ENCODE data around the gene MBOAT1.

Gene MBOAT1

DNA sequence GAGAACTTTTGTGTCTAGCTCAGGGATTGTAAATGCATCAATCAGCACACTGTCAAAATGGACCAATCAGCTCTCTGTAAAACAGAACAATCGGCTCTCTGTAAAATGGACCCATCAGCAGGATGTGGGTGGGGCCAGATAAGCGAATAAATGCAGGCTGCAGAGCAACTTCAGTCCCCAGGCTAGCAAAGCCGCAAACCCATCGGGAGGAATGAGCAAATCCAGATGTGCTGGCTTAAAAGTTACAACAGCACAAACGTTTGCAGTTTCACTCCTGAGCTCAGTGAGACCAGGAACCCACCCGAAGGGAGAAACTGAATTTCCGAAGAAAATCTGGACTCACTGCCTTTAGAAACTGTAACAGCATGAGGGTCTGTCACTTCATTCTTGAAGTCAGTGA is 21.9 kb upstream of the MBOAT1 start:
- in situ Hi-C loops (cut with MboI; ENCODE audit: low sequenced_read_pairs): no loop called here

DNA sequence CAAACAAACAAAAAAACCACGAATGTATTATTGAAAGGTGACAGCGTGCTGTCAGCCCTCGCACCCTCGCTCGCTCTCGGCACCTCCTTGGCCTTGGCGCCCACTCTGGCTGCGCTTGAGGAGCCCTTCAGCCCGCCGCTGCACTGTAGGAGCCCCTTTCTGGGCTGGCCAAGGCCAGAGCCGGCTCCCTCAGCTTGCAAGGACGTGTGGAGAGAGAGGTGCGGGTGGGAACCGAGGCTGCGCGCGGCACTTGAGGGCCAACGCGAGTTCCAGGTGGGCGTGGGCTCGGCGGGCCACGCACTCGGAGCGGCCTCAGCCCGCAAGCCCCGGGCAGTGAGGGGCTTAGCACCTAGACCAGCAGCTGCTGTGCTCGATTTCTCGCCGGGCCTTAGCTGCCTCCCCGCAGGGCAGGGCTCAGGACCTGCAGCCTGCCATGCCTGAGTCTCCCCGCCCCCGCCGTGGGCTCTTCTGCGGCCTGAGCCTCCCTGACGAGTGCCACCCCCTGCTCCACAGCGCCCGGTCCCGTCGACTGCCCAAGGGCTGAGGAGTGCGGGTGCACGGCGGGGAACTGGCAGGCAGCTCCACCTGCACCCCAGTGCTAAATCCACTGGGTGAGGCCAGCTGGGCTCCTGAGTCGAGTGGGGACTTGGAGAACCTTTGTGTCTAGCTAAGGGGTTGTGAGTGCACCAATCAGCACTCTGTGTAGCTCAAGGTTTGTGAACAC is 20.9 kb upstream of the MBOAT1 start:
- in situ Hi-C loops (cut with MboI; ENCODE audit: low sequenced_read_pairs): no loop called here

DNA sequence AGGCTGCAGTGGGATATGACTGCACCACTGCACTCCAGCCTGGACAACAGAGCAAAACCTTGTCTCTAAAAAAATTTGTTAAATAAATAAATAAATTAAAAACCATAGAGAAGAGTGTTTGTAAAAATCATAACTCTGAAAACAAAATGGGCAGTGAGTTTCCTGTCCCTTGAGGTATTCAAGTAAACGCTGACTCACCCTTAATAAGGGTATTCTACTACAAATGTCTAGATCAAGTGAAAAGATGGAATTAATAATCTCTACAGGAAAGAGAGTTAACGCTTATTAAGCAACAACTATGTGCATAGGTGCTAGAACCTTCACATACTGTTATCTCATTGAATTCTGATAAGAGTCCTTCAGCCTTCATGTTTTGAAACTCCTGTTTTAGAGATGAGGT is 19.9 kb upstream of the MBOAT1 start:
- in situ Hi-C loops (cut with MboI; ENCODE audit: low sequenced_read_pairs): no loop called here

DNA sequence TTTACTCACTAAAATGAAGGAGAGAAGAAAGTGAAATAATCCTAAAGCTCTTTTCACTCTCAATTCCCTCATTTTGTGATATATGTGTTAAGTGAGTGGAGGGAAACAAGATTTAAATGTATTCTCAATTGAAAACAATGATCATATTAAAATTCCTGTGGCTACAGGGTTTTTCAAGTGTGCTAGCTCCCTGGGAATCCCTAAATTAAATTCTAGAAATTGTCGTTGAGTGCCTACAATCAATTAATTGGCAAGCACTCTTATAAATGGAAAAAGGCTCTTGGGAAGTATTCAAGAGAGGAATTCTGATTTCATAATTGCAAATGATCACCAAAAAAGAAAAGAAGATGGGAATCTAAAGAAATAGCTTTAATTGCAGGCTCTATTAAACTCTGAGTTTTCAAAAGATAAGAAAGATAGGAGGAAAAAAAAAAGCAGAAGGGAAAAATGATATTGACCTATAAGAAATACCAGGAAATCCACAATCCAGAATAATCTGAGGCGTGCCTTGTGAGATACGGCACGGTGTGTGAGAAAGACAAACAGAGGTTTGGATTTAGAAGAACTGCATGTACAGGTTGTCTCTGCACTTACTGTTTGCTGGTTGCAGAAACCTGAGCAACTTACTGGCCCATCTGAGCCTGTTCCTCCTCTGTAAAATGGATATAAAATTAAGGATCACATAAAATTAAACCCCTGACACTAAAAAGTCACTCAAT is 18.3 kb upstream of the MBOAT1 start:
- in situ Hi-C loops (cut with MboI; ENCODE audit: low sequenced_read_pairs): no loop called here

DNA sequence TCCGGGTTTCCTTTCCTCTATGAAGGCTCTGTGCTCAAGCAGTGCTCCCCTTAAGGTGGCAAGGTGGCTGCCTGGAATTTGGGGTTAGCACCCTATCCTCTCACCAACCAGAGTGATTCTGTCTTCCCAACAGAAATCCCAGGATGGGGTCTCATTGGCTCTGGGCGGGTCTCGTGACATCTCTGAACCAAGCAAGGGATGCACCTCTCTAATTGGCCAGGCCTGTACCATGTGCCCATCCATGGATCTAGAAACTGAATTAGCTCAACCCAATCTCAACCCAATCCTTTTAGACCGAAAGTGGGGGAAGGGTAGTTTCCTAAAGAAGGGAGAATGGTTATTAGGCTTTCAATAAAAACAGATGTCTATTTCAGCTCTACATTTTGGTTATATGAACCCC is 17.6 kb upstream of the MBOAT1 start:
- in situ Hi-C loops (cut with MboI; ENCODE audit: low sequenced_read_pairs): no loop called here

DNA sequence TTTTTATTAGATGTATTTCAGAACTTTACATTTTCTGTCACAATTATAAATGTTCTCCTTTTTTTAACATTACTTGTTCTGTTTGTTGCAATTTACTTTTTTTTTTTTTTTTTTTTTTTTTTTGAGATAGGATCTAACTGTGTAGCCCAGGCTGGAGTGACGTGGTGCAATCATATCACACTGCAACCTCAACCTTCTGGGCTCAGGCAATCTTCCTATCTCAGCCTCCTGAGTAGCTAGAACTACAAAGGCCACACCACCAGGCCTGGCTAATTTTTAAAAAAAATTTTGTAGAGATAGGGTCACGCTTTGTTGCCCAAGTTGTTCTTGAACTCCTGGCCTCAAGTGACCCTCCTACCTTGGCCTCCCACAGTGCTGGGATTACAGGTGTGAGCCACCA is 15.1 kb upstream of the MBOAT1 start:
- in situ Hi-C loops (cut with MboI; ENCODE audit: low sequenced_read_pairs): no loop called here

DNA sequence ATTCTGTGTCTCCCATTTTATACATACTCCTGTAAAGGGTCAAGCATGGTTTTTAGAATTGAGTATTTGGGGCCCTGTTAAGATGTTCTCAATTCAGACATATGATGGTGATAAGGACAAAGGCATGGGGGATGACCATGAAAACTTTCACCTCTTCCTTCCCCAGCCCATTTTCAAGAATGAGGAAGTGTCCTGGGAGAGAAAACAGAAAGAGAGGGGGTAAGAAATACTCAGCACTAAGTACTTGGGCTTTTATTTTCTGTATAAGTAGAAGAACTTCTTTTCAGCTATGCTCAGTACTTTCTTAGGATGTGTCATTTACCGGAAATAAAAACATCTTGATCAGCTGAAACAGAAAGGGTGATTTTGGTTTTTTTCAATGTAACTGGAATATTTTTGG is 10.9 kb upstream of the MBOAT1 start:
- in situ Hi-C loops (cut with MboI; ENCODE audit: low sequenced_read_pairs): no loop called here

DNA sequence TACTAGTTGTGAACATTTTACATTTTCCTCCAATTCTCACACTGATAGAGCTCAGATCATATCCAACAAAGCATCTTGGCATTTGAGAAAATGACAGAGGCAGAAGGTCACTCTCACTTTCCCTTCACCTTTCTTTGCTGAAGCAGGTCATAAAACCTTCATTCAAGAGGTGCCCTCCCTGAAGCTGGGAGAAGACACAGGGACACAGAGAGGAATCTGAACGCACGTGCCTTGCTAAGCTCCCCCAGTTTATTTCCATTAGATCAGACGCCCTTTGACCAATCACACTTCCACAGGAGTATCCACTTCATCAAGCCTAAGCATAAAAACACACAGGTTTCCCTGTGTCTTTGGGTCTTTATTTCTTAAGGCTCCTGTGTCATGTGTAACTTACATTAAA is 9.2 kb upstream of the MBOAT1 start:
- in situ Hi-C loops (cut with MboI; ENCODE audit: low sequenced_read_pairs): no loop called here

DNA sequence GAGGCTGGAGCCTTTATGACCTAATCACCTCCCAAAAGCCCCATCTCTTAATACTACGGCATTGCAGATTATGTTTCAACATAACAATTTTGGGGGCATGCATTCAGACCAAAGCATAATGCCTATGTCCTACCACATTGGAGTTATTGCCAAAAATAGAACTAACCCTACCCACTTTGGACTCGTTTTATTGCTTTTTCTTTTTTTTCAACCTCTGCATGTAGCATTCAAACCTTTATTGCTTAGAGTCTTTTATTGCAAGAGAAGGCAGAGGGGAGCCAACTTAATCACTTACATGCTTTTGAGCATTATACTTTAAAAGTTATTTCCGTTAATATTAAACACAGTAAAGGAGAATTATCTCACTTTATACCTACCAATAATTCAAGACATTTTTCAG is 8.1 kb upstream of the MBOAT1 start:
- in situ Hi-C loops (cut with MboI; ENCODE audit: low sequenced_read_pairs): no loop called here

DNA sequence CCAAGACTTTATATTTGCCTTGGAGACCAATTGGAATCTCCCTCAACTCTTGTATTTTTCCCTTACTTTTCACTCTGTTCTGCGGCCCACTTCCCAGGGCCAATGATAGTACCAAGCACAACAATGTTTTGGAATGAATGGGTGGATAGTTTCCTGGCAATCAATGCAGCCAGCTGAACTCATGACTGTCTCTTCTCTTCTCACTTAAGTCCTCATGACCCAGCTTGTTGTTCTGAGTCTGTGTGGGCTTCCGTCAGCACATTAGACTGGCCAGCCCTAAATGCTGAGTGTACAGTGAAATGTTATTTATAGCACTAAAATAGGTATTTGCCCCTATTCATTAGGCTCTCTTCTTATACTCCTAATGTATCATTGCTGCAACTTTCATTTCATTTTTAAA is 5.6 kb upstream of the MBOAT1 start:
- in situ Hi-C loops (cut with MboI; ENCODE audit: low sequenced_read_pairs): no loop called here

DNA sequence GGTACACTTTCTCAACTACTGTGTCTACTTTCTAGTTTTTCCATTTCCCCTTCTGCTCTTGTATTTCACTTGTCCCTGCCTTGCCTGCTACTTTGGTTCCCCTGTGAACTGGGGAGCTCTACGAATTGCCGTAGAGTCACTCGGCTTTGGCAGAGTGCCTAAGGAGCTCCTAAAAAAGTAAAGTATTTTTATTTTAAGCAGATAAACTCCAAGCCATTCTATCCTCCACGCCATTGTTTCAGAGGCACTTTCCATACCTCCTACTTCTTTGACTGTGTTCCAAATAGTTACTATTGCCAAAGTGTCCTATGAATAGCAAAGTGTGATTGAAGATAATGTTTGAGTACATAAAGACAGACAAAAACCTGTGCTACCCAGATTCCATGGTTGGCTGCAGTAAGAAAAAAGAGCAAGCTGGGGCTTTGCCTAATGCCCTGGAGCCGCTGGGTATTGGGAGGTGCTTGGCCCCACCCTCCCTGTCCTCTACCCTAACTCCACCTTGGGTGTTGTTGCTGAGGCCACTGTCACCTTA is 5.1 kb upstream of the MBOAT1 start:
- in situ Hi-C loops (cut with MboI; ENCODE audit: low sequenced_read_pairs): no loop called here

DNA sequence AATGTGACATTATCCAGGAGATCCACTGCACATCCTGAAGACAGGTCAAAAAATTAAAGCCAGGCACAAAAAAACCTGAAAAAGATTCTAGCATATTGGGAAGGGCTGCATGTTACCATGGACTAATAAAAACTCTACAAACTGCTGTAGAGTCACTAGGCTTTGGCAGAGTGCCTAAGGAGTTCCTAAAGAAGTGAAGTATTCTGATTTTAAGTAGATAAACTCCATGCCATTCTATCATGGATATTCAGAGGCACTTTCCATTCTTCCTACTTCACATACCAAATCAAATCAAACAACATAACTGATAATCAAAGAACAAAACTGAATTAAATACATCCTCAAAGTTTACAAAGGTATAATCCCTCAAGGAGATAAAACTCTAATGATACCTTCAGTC is 3.0 kb upstream of the MBOAT1 start:
- in situ Hi-C loops (cut with MboI; ENCODE audit: low sequenced_read_pairs): no loop called here

DNA sequence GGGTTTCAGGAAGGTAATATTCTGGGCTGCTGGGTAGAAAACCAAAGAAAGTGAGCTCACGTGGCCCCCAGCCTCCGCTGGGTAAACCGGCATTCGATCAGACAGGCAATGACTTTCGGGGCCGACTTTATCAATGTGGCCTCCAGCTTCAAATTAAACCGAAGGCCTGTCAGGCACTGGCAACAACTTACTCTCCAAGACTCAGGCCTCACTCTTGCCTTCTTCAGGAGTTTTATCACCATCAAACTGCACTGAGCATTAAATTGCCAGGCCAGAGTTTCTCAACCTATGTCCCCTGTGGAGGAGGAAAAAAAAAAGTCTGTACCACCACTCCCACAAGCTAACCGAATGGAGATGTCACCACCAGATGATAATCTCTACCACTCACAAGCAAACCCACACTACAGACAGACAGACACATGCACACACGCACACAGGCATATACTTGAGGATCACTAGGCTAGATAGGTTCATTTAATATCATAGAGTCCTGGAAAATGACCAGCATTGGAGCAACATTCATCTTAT is 1.1 kb upstream of the MBOAT1 start:
- in situ Hi-C loops (cut with MboI; ENCODE audit: low sequenced_read_pairs): no loop called here

DNA sequence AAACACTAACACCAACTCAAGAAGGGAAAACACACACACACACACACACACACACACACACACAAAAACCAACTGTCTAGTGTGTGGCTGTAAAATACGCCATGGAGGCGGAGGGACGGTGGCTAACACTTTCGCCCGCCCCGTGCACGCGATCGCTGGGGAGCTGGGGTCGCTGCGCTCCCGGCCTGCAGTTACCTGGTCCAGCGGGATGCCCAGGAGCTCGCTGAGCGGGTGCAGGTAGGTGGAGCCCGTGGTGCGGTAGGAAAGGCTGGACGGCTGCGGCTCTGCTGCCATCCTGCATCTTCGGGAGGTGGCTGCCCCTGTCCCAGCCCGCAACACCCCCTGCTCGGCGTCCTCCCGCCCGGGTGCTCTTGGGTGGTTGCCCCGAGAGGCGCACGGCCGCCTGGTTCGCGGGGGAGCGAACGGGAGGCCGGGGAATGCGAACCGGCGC is 303 bp downstream of the MBOAT1 start:
- in situ Hi-C loops (cut with MboI; ENCODE audit: low sequenced_read_pairs): no loop called here

DNA sequence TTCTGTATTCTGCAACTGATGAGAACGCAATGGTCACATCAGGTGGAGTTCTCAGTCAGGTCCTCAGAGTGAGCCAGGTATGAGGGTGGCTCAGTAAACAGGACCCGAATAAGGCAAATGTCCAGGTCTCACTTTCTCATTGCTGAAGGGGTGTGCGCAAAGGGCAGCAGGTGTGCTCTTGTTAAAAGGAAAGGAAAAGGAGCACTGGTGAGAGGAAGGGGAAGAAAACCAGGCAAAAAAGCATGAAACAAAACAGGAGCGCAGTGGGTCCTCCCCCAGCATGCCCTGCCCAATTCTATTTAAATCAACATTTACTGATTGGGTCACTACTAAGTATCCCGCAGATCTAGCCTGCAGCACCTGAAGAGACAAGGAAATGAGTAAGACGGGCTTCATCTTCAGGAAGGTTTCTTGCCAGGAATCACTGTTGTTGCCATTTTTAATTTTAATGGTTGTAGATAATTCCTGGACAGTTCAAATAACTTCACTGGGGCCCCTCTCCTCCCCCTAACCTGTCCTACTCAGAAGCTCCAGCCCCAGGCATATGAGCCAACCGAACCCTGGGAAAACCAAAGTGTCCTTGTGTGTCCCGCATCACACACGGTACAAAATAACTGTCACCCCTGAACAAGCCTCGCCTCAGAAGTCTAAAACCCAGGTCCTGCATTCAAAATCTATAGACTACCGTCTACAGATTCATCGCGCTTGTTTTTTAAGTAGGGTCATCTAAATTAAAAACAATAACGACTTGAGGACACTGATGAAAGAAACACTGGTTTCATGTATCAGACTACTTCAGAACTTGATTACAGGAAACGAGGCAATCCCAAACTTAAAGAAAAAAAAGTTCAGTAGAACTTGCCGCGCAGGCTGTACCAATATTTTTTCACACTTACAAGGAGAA is 980 bp downstream of the MBOAT1 start:
- in situ Hi-C loops (cut with MboI; ENCODE audit: low sequenced_read_pairs): no loop called here

DNA sequence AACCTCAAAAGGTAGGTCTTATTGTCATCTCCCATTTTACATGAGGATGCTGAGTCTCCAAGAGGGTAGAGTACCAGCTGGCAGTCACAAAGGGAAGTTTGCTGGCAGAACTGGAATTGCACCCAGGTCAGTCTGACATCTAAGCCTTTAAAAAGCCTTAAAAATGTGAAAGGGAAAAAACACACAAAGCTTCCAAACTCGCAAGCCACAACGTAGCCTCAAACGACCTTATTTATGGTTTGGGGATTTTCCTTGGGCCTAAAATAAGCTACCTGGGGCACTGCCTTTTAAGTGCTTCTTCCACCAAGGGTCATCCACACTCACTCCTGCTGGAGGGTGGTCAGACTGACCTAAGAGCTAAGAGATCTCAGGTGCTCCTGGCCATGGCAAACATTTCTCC is 2.1 kb downstream of the MBOAT1 start:
- in situ Hi-C loops (cut with MboI; ENCODE audit: low sequenced_read_pairs): no loop called here

DNA sequence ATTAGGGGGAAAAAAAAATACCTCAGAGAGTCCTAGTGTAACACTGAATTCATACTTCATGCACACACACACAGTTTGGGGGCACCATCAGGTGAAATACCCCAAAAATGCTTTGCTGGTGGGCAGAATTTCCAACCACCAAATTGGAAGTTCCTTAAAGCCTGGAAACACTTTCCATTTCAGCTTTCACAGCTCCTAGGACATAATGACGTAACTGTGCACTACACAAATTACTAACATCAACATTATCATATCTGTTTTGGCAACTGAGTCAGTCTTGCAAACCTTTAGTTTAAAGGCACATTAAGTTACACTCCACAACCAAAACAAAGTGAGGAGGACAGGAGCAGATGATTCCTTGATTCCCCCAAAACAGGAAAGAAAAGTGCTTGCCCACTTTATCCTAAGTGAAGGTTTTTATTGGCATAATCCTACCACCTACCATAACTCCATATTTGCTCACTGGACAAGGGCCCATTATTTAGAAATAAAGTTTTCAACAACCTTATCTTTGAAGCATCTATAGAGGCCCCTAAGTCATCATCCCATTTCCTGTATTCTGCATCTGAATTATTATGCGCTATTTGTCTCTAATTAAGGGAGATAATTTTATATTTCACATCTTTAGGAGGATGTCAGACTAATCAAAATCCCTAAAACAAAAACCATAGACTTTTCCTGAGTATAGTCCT is 3.4 kb downstream of the MBOAT1 start:
- in situ Hi-C loops (cut with MboI; ENCODE audit: low sequenced_read_pairs): no loop called here

DNA sequence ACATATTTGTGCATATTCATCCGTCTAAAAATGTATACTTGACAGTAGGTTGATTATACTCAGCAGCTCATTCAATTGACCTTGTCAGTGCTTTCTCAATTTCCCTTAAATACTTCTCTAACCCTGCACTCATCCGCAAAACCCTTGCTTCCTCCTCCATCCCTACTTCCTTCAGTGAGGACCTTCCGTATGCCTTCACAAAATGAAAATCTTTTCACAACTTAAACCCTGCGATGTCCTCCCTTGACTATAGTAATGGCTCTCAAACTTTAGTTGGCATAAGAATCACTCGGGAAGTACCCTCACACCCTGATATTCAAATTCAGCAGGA is 5.2 kb downstream of the MBOAT1 start:
- in situ Hi-C loops (cut with MboI; ENCODE audit: low sequenced_read_pairs): no loop called here

DNA sequence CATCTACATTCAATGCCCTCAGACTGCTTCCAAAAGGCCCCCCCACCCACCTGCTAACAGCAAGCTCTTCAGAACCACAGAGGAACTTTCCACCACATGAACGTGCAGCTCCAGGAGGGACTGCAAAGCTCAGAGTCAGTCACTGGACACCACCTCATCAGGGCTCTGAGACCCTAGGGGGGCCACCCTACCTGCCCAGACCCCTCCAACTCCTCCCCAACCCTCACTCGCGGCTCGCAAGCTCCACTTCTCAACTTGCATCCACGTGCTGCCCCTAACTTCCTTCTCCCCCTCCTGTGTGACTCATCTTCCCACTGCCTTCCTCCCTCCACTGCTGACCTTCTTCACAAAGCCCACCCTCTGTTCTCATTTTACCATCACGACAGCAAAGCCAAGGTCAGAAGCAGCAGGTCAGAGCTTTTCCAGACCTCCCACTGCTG is 6.5 kb downstream of the MBOAT1 start:
- in situ Hi-C loops (cut with MboI; ENCODE audit: low sequenced_read_pairs): no loop called here

DNA sequence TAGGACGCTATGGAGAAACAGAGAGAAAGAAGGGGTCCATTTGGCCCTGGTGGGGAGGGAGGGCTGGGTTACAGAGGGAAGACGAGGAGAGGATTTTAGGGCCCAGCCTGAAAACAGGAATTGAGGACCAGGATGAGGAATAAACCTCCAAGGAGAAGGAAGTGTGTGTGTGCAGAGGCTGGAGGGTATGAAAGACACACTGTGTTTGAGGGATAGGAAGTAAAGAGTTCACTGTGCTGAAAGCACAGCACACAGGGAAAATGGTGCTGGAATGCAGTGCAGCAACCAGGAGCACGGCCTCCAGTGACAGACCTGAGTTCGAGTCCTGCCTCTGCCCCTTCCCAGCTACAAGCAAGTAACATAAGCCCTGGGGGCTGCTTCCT is 7.8 kb downstream of the MBOAT1 start:
- in situ Hi-C loops (cut with MboI; ENCODE audit: low sequenced_read_pairs): no loop called here

Measured in HL-60/S4 treated with phorbol 12-myristate 13-acetate at 8.2 ng/mL for 4 days and 3 days (cell line).